ENCODE results near the gene CAMKK1. TPM values are rescaled to one million over a fixed set of nuclear protein-coding genes. Genes with fewer than 3 reads are reported as not detected.
A peak's percentile ranks its signal among the peaks of the same experiment; 100 is the strongest.

Gene CAMKK1
- total RNA-seq, 1 experiment from 2014 or later: 4.3 TPM

- Mint-ChIP-seq H3K4me1 (ENCODE audit: insufficient read depth, unreplicated experiment) (no peaks in the 10 kb centered on the region), H3K4me3 (ENCODE audit: unreplicated experiment) (no peak overlapping the region), H3K9me3 (ENCODE audit: unreplicated experiment) (no peaks in the 10 kb centered on the region), H3K36me3 (ENCODE audit: insufficient read depth, unreplicated experiment) (no peaks in the 10 kb centered on the region), H3K27me3 (ENCODE audit: insufficient read depth, unreplicated experiment) (peaks cover 15% of the 10 kb centered on the region), H3K27ac (ENCODE audit: low read depth, unreplicated experiment) (no peak overlapping the region)
- BruUV-seq (replicated peaks): no TSS peak
- intact Hi-C loops (cut with micrococcal nuclease): no loop called here
- ChIA-PET POLR2A (no interaction called here), CTCF (interaction anchor here (1.0 kb wide), 2 partner anchors 13 to 25 kb away, joined by 3 to 4 read pairs; no protein-coding TSS in a partner anchor)
- DNase-seq (ENCODE audit: unreplicated experiment): peak; percentile 21
- no peak for TF ChIP-seq CTCF (IDR thresholded peaks at IDR 0.05; ENCODE audit: unreplicated experiment)
These were observed 28.9 kb upstream of the CAMKK1 start for GRCh38 chr17:3921502-3922319.

- DNase-seq (ENCODE audit: unreplicated experiment): no peak
- no peaks in the 10 kb centered on the region for H3K9me3 Mint-ChIP-seq (ENCODE audit: unreplicated experiment)
- H3K36me3 Mint-ChIP-seq (ENCODE audit: insufficient read depth, unreplicated experiment): no peaks in the 10 kb centered on the region
- intact Hi-C loops (cut with micrococcal nuclease): no loop called here
- BruUV-seq (replicated peaks): no TSS peak
- POLR2A ChIA-PET: no interaction called here
- no peak overlapping the region for H3K27ac Mint-ChIP-seq (ENCODE audit: low read depth, unreplicated experiment)
- no peaks in the 10 kb centered on the region for H3K4me1 Mint-ChIP-seq (ENCODE audit: insufficient read depth, unreplicated experiment)
- no peak for TF ChIP-seq CTCF (IDR thresholded peaks at IDR 0.05; ENCODE audit: unreplicated experiment)
- no peak overlapping the region for H3K4me3 Mint-ChIP-seq (ENCODE audit: unreplicated experiment)
- peaks cover 13% of the 10 kb centered on the region for H3K27me3 Mint-ChIP-seq (ENCODE audit: insufficient read depth, unreplicated experiment)
- CTCF ChIA-PET: interaction anchor here (1.1 kb wide), 1 partner anchor 9 kb away, joined by 5 read pairs; no protein-coding TSS in a partner anchor
These were observed 28.2 kb upstream of the CAMKK1 start for GRCh38 chr17:3921006-3921405.

- Mint-ChIP-seq H3K4me1 (ENCODE audit: insufficient read depth, unreplicated experiment) (no peaks in the 10 kb centered on the region), H3K9me3 (ENCODE audit: unreplicated experiment) (no peaks in the 10 kb centered on the region), H3K27me3 (ENCODE audit: insufficient read depth, unreplicated experiment) (no peaks in the 10 kb centered on the region), H3K36me3 (ENCODE audit: insufficient read depth, unreplicated experiment) (no peaks in the 10 kb centered on the region), H3K4me3 (ENCODE audit: unreplicated experiment) (no peak overlapping the region), H3K27ac (ENCODE audit: low read depth, unreplicated experiment) (no peak overlapping the region)
- ChIA-PET POLR2A (no interaction called here), CTCF (interaction anchor here (0.7 kb wide), 1 partner anchor 155 kb away, joined by 4 read pairs; no protein-coding TSS in a partner anchor)
- BruUV-seq (replicated peaks): no TSS peak
- intact Hi-C loops (cut with micrococcal nuclease): no loop called here
- no peak for DNase-seq (ENCODE audit: unreplicated experiment)
- no peak for TF ChIP-seq CTCF (IDR thresholded peaks at IDR 0.05; ENCODE audit: unreplicated experiment)
These were observed 26.3 kb upstream of the CAMKK1 start for GRCh38 chr17:3919123-3919624.

- Mint-ChIP-seq H3K27me3 (ENCODE audit: insufficient read depth, unreplicated experiment) (no peaks in the 10 kb centered on the region), H3K9me3 (ENCODE audit: unreplicated experiment) (no peaks in the 10 kb centered on the region), H3K4me3 (ENCODE audit: unreplicated experiment) (no peak overlapping the region), H3K36me3 (ENCODE audit: insufficient read depth, unreplicated experiment) (no peaks in the 10 kb centered on the region), H3K27ac (ENCODE audit: low read depth, unreplicated experiment) (no peak overlapping the region), H3K4me1 (ENCODE audit: insufficient read depth, unreplicated experiment) (no peaks in the 10 kb centered on the region)
- no peak for DNase-seq (ENCODE audit: unreplicated experiment)
- no TSS peak for BruUV-seq (replicated peaks)
- ChIA-PET CTCF (interaction anchor here (0.7 kb wide), 1 partner anchor 156 kb away, joined by 4 read pairs; no protein-coding TSS in a partner anchor), POLR2A (no interaction called here)
- intact Hi-C loops (cut with micrococcal nuclease): no loop called here
- TF ChIP-seq CTCF (IDR thresholded peaks at IDR 0.05; ENCODE audit: unreplicated experiment): no peak
These were observed 25.7 kb upstream of the CAMKK1 start for GRCh38 chr17:3918372-3919122.
